GM18526 (cell line): ENCODE data around the gene ACP1.

ENCODE experiments used
- POLR2A ChIP-seq: IDR thresholded peaks from 3 replicates; pipeline ENCODE4 v1.6.1; 2011; ENCODE audit not compliant: insufficient read length; ENCODE audit errors: extremely low read depth

ACP1 gene

DNA sequence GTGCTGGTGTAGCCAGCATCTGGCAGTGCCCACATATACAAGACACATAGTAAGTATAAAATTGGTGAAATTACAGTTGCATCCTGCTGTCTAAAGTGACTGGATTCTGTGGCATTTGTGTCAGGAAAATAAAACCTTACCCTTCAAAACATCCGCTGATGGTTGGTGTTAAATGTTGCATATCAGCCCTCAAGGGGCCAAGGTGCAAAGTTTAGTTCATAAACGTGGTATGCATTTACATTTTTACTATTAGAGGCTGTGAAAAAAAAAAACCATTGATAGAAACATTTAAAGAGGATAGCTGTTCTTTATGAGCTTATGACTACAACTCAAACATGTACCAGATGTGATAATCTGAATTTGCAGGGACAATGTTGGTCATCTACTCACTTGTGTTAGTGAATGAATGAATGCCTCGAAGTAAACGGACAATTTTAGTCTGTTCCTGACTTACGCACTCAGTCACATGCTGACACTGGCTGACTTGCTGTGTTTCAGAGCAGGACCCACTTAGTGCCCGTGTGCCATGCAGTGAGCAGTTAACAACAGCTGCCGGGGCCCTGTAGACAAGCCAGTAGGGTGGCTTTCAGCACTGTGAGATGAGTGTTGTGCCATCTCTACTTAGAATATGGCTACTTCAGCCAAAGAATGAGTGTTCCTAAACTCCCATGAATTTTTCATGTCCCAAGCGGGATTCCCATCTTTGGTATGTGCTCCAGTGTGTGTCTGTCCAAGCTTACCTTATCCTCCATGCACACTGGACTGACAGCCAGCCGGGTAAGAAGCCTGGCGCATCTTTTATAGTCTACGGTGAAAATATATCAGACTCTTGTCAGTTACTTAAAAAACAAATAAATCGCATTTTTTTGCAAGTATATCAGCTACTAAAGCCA, 17.9 kb downstream of the ACP1 start:
- no peak for TF ChIP-seq POLR2A

DNA sequence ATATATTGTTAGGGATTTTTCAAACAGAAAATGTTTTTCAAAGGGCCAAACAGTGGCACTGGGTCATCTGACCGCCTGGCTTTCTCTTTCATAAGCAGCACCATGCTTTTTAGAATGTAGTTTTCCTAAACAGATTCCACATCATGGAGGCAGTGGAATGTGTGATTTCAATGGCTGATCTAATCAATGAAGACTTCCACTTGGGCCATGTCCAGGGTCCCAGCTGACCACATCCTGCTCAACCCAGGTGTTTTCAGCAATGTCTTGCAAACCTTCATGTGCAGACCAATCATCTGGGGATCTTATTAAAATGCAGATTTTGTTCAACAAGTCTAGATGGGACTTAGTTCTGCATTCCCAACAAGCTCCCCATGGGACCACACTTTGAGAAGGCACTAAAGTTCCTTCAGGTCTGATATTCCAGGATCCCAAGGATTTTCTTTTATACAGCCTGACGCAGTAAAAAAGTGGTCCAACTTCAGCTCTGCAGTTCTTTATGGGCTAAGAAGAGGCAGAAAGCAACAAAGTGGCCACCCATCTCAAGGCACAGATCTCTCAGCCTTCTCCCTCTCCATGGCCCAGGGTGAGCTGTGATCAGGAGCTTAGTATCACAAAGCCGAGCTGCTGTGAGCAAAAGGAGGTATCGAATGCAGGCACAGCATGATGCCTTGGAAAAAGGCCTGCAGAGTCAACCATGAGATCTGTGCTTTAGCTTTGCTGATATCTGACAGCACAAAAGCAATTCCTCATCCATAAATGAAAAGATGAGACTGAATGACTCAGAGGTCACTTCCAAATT, 19.4 kb downstream of the ACP1 start:
- TF ChIP-seq POLR2A: no peak

GRCh38 chr2:284896-285492, 20.2 kb downstream of the ACP1 start:
- no peak for TF ChIP-seq POLR2A

DNA sequence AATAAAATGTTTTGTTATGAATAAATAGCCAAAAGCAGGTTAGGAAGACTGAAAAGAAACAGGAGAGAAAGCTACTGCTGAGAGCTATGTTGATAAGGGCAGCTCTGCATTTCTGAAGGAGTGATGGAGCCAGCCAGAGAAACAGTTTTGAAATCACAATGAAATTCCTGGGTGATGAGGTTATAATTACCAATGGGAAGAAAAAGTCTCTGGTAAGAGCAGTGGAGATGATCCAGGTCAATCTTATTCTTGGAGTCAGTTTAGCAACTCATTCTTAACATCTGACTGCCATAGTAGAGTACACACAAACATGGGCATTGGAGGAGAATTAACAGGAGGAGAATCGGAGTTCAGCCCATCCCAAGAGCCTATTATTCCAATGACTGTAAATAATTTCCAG, 20.8 kb downstream of the ACP1 start:
- TF ChIP-seq POLR2A: no peak

- no peak for TF ChIP-seq POLR2A
Measured at GRCh38 chr2:286035-286434, 21.3 kb downstream of the ACP1 start.

GRCh38 chr2:286774-287392, 22.1 kb downstream of the ACP1 start:
- TF ChIP-seq POLR2A: no peak

DNA sequence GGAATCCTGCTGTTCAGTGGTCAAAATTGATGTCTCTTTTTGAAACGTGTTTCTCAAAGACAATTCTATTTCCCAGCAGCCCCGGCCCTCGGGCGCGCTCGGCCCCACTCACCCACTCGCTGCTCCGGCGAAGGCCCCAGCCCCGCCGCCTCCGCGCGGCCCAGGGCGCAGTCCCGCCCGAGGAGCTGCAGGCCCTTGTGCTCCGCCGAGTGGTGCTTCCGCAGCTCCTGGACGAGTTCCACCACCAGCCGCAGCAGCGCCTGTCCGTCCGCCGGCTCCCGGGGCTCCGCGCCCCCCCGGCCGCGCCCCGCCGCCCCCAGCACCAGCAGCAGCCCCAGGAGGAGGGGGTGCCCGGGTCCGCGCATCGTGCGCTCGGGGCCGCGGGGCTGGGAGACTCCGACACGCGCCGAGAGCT, 22.7 kb downstream of the ACP1 start:
- TF ChIP-seq POLR2A: no peak

DNA sequence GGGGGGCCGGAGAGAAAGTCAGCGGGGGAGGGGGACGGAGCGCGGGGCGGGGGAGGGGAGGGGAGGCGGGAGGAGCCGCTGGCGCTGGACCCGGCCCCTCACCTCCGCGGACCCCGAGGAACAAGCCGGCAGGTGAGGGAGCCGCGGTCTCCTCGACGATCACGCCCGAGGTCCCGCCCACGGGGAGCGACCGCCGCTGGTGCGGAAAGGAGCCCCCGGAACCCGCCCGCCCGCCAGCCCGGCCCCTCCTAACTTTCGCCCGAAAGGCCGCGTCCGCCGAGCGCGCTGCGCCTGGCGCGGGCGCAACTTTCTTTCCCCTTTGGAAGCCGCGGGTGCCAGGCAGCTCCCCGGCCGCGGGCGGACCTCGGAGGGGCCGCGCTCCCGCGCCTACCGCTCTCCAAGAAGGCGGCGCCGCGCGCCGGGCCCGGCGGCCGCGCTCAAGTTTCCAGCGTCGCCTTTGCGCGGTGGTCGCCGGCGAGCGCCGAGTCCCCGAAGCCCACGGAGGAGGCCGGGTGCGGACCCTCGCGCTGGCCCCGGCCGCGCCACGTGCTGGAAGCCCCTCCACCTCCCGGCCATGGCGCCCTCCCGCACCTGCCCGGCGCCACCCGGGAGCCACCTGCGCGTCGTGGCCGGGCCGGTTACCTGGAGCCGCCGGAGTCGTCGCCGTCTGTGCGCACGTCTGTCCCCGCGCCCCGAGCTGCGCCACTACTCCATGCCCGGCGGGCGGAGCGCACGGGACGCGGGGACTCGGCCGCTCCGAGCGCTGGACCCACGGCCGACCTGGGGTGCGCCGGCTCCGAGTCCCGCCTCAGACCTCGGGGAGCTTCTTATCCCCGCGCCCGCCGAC, 23.4 kb downstream of the ACP1 start, which contains the start of gene ALKAL2:
Gene ALKAL2 (minus strand): TSS at position 181 of the 847 bp plus-strand sequence. CDS start 256 bp downstream, outside the sequence.
- no peak for TF ChIP-seq POLR2A

- TF ChIP-seq POLR2A: no peak
Measured at GRCh38 chr2:288758-289361, 24.1 kb downstream of the ACP1 start.

DNA sequence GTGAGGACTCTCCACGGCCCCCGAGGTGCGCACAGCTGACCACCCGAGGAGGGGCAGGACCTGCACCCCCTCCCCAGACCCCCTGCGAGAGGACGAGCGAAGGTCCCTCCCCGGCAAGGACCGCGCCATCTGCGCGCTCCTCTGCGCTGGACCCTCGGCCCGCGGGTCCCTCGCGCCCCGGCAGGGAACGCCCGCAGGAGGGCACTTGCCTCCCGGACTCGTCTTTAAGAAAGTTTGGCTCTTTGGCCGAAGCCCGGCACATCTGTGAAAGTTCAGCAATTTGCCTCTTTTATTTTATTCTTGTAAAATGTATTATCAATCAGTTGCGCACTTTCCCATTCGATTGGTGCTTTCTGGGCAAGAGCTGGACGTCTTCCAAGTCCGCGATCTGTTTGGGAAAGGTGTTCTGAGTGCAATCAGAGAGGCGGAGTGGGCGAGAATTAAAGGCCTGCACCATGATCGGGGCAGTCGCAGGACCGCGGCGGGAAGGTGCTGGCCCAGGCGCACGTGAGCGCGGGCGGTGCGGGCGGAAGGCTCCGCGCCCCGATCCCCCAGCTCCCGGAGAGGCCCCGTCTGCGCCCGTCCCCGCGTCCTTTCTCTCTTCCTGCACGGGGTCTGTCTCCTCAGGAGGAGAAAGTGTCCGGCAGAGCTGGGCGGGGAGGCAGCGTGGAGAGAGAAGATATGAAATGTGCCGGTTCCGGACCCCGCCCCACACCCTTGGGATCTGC, 24.8 kb downstream of the ACP1 start:
- no peak for TF ChIP-seq POLR2A

DNA sequence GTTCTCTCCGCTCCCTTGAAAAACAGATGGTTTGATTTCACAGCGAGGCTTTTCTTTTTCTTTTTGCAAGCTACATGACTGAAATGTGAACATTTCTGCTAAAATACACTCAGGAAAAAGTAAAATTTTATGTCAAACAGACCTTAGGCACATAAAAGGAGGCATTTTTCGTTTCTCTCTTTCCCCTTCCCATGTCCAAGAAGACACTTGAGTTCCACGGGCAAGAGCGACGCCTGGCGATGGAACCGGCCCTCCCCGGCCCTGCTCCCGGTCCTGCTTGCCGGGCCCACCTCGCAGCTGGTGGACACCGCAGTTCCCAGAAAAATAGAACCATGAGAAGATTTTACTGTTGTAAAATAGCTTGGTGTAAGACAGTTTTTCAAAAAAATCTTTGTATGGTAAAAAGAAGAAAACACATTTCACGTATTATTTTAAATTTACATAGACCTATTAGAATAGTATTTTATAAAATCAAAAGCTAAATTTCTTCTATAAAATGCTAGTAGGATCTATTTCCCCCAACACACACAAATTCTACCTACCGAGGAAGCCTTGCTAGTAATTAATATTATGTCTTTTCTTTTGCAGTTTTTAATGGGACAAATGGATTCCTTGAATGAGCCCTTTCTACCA, 25.5 kb downstream of the ACP1 start:
- TF ChIP-seq POLR2A: no peak

DNA sequence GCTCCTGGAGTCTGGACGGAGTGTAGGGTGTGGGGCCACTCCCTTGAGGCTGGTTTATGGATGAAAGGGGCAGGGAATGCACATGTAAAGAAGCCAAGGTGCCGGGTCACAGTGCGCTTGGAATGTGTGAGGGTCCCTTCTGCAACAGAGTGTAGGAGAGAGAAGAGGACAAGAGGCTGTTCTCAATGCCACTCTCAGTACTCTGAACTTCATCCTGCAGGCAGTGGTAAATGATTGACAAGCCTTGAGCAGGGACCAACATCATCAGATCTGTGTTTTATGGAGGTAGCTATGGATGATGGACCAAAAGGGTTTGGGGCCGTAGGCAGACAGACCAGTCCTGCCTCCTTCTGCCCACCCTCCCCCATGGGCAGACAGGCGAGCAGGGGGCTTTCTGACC, 30.3 kb downstream of the ACP1 start:
- no peak for TF ChIP-seq POLR2A

DNA sequence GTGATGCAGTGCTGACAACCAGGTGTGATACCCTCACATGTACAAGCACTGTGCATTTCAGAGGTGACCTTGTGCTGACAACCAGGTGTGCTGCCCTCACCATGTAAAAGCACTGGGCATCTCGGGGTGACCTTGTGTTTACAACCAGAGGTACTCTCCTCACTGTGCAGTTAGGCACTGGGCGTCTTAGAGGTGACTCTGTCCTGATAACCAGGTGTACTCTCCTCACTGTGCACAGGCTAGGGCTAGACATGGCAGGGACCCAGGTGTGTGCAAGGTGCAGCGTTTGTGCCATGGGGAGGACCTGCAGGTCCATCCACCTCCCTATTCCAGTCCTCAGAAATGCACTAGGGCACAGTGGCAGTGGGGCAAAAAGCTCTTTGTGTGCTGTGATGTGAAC, 31.6 kb downstream of the ACP1 start:
- TF ChIP-seq POLR2A: no peak
